ENCODE data around the gene HAUS7.

DNA sequence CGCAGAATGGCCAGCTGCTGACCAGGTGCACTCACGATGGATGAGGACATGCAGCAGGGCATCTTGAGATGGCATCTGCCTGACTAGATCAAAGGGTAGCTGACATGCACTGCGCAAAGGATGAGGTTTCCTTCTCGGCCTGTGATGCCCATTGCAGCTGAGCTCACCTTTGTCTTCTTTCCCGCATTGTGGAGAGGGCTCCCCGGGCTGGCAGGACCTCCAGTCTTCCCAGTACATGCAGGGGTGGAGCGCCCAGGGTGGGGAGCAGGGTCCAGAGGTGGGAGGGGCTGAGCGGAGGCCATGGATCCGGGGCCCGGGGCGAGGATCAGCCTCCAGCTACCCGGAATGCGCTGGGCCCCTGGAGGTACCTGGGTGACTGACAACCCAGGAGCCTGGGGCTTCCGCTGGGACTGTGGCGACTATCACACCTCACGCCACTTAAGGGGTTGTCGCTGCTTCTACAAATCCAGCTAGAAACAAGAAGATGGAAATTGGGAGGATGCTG lies 36.5 kb downstream of the HAUS7 start:
- TF ChIP-seq, protein P1, sequence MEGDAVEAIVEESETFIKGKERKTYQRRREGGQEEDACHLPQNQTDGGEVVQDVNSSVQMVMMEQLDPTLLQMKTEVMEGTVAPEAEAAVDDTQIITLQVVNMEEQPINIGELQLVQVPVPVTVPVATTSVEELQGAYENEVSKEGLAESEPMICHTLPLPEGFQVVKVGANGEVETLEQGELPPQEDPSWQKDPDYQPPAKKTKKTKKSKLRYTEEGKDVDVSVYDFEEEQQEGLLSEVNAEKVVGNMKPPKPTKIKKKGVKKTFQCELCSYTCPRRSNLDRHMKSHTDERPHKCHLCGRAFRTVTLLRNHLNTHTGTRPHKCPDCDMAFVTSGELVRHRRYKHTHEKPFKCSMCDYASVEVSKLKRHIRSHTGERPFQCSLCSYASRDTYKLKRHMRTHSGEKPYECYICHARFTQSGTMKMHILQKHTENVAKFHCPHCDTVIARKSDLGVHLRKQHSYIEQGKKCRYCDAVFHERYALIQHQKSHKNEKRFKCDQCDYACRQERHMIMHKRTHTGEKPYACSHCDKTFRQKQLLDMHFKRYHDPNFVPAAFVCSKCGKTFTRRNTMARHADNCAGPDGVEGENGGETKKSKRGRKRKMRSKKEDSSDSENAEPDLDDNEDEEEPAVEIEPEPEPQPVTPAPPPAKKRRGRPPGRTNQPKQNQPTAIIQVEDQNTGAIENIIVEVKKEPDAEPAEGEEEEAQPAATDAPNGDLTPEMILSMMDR (IDR thresholded peaks at IDR 0.05) = no peak
- no peak for TF ChIP-seq POLR2A (IDR thresholded peaks at IDR 0.05)

All from uterus (tissue), 2 donors.